Esophagus muscularis mucosa (tissue), 4 donors: ENCODE measurements around the gene G3BP2. TPM values are rescaled to one million over a fixed set of nuclear protein-coding genes. Genes with fewer than 3 reads are reported as not detected.

Experiments used
- DNase-seq: peaks from one replicate; pipeline ENCODE4 v3.0.0-alpha.2; 2017; ENCODE audit errors: extremely low spot score
- H3K27ac ChIP-seq, 4 donors: fragments of 200-600 bp; sonication (generic); replicated peaks in 1 of 4; 1 replicate in 3 of 4; 2 replicates in 1 of 4; pipeline ENCODE4 v1.5.1; 2016 to 2019; ENCODE audit warnings: mild to moderate bottlenecking in 1 of 4
- H3K27me3 ChIP-seq, 4 donors: fragments of 200-600 bp; sonication (generic); one replicate each; pipeline versions ENCODE4 v1.5.1 to v1.6.0; 2016 to 2019
- H3K36me3 ChIP-seq, 4 donors: fragments of 200-600 bp; sonication (generic); one replicate each; pipeline ENCODE4 v1.5.1; 2016 to 2019
- H3K4me1 ChIP-seq, 4 donors: fragments of 200-600 bp; sonication (generic); one replicate each; pipeline ENCODE4 v1.5.1; 2016 to 2019
- H3K4me3 ChIP-seq, 4 donors: fragments of 200-600 bp; sonication (generic); 1 replicate in 2 of 4; 2 replicates in 2 of 4; pipeline ENCODE4 v1.5.1; 2016 to 2019; ENCODE audit warnings: mild to moderate bottlenecking in 4 of 4, moderate library complexity in 1 of 4
- H3K9me3 ChIP-seq, 4 donors: fragments of 200-600 bp; sonication (generic); 1 replicate in 3 of 4; 2 replicates in 1 of 4; pipeline ENCODE4 v1.5.1; 2016 to 2019
- EP300 ChIP-seq: sonication (generic); formaldehyde crosslinking; IDR thresholded peaks from one replicate; pipeline ENCODE4 v1.6.1; 2017; ENCODE audit warnings: antibody characterized with exemption
- POLR2A ChIP-seq: fragments of 450-650 bp; IDR thresholded peaks from one replicate; pipeline ENCODE4 v1.6.1; 2017; ENCODE audit warnings: antibody characterized with exemption, moderate library complexity, mild to moderate bottlenecking, low read depth
- POLR2AphosphoS5 ChIP-seq, 2 donors: sonication (generic); formaldehyde crosslinking; IDR thresholded peaks; one replicate each; pipeline ENCODE4 v1.6.1; 2017; ENCODE audit warnings: antibody characterized with exemption in 2 of 2
- WGBS: methylation state at CpG from one replicate; pipeline ENCODE4 v1.1.5; 2018; 5-methylcytosine and 5-hydroxymethylcytosine counted together
- intact Hi-C: fragments of 100-400 bp; cut with DNase I; formaldehyde crosslinking; loops from one replicate; pipeline ENCODE4 v1.15.1; 2023
- total RNA-seq, 4 donors: library from RNA; depleted of rRNA; stranded (reverse); fragments of >200 nt; gene quantifications; one replicate each; pipeline versions ENCODE4 v1.1.0 to v1.2.1, GENCODE V29; 2016
- TF ChIP-seq, protein P1 (sequence below), 3 experiments: fragments of 200-600 bp in 2 of 3; fragments of 450-650 bp in 1 of 3; sonication (generic) in 2 of 3; IDR thresholded peaks; one replicate each; pipeline ENCODE4 v1.5.1; 2017 to 2019; ENCODE audit warnings: antibody characterized with exemption in 3 of 3, mild to moderate bottlenecking in 2 of 3, moderate library complexity in 1 of 3

Gene G3BP2
- total RNA-seq, 4 donors from 2014 or later, result 94.6 to 127 (median 109) TPM

DNA sequence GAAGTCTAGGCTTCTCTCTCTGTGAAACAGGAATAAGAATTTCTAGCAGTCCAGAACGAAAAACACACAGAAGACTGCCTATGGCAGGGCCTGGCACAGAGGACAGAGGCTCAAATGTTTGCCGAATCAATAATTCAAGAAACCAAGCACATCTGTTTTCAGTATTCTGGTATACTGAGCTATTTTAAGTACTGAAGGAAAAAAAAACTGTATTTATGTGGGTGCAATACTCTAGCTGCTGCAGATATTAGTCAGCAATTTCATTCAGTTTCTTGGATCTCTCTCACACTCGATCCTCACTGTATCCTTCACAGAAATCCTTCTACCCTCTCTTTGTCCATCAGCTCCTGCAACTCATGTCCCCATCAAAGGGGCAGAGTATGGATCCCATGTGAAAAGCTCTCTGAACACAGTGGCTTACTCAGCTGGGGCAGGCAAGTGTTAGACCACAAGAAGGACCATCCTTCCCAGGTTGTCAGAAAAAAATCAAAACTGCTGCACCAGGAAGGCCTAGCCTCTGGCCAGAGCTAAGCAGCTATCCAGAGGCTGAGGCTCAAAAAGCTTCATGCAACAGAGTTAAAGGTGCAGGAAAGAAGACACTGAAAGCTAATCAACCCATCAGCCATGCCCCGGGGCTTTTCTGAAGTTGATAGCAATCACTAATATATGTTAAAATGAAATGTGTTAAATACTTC is 42.0 kb upstream of the G3BP2 start:
- TF ChIP-seq, protein P1, sequence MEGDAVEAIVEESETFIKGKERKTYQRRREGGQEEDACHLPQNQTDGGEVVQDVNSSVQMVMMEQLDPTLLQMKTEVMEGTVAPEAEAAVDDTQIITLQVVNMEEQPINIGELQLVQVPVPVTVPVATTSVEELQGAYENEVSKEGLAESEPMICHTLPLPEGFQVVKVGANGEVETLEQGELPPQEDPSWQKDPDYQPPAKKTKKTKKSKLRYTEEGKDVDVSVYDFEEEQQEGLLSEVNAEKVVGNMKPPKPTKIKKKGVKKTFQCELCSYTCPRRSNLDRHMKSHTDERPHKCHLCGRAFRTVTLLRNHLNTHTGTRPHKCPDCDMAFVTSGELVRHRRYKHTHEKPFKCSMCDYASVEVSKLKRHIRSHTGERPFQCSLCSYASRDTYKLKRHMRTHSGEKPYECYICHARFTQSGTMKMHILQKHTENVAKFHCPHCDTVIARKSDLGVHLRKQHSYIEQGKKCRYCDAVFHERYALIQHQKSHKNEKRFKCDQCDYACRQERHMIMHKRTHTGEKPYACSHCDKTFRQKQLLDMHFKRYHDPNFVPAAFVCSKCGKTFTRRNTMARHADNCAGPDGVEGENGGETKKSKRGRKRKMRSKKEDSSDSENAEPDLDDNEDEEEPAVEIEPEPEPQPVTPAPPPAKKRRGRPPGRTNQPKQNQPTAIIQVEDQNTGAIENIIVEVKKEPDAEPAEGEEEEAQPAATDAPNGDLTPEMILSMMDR (IDR thresholded peaks at IDR 0.05), result no peak
- TF ChIP-seq POLR2AphosphoS5 (IDR thresholded peaks at IDR 0.05), result no peak
- no peak for TF ChIP-seq EP300
- TF ChIP-seq POLR2A, result no peak
- intact Hi-C loops, result no loop called here
- H3K27me3 ChIP-seq, result no peaks in the 10 kb centered on the region
- WGBS, result 31% methylated on average over 4 of the region's 4 CpGs
- no peaks in the 10 kb centered on the region for H3K9me3 ChIP-seq
- H3K4me1 ChIP-seq, result peaks cover 13 to 21% (median 18%) of the 10 kb centered on the region in 4 donors
- no peak for DNase-seq
- H3K4me3 ChIP-seq, result no peak overlapping the region
- peak overlapping the region; percentile 9 to 47 (median 40) for H3K27ac ChIP-seq
- peaks cover 0 to 3% (median 0%) of the 10 kb centered on the region in 4 donors for H3K36me3 ChIP-seq

DNA sequence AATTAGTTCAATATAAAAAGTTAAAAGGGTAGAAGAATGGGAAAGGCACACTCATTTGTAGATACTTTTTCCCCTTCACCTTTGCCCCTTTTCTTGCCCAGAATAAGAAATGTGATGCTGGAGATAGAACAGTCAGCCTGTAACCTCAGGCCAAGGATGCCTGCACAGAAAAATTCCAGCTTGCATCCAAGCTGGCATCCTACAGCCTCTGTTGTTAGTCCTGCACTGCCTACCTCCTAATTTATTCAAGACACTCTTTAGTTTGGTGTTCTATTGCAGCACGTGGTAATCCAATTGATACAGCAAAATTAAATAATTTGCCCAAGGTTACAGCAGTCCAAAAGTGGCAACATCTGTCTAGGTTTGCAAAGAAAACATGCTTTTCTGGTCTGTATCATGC is 41.5 kb upstream of the G3BP2 start:
- H3K27me3 ChIP-seq, result no peaks in the 10 kb centered on the region
- no peak for DNase-seq
- H3K36me3 ChIP-seq, result peaks cover 0 to 3% (median 0%) of the 10 kb centered on the region in 4 donors
- TF ChIP-seq POLR2AphosphoS5 (IDR thresholded peaks at IDR 0.05) (no peak), POLR2A (no peak), EP300 (no peak)
- TF ChIP-seq, protein P1 (IDR thresholded peaks at IDR 0.05), result no peak
- no peak overlapping the region for H3K4me3 ChIP-seq
- H3K9me3 ChIP-seq, result no peaks in the 10 kb centered on the region
- peaks cover 13 to 21% (median 18%) of the 10 kb centered on the region in 4 donors for H3K4me1 ChIP-seq
- 35% methylated on average over 1 of the region's 1 CpG for WGBS
- peak overlapping the region; percentile 9 to 47 (median 40) for H3K27ac ChIP-seq
- intact Hi-C loops, result loop anchor here (5.0 kb wide), 1 partner anchor 37 kb away; no protein-coding TSS in a partner anchor

DNA sequence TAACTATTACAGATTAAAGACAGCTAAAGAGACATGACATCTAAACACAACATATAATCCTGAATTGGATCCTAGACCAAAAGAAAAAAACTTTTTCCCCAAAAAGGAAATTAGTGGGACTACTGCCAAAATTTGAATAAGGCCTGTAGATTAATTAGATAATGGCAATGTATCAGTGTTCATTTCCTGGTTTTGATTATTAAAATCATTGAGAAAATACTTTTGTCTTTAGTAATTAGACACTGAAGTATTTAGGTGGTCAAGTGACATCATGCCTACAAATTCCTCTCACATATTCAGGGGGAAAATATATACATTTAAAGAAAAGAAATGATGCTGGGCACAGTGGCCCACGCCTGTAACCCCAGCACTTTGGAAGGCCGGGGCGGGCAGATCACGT is 40.8 kb upstream of the G3BP2 start:
- intact Hi-C loops, result loop anchor here (5.0 kb wide), 1 partner anchor 37 kb away; no protein-coding TSS in a partner anchor
- peaks cover 0 to 3% (median 0%) of the 10 kb centered on the region in 4 donors for H3K36me3 ChIP-seq
- no peak for DNase-seq
- no peak for TF ChIP-seq EP300
- no peak for TF ChIP-seq POLR2AphosphoS5 (IDR thresholded peaks at IDR 0.05)
- TF ChIP-seq, protein P1 (IDR thresholded peaks at IDR 0.05), result no peak
- H3K27ac ChIP-seq, result peak overlapping the region in 2 of 4 donors; percentile 38 to 47
- no peaks in the 10 kb centered on the region for H3K9me3 ChIP-seq
- H3K27me3 ChIP-seq, result no peaks in the 10 kb centered on the region
- WGBS, result 97% methylated on average over 4 of the region's 4 CpGs
- peaks cover 13 to 21% (median 18%) of the 10 kb centered on the region in 4 donors for H3K4me1 ChIP-seq
- no peak overlapping the region for H3K4me3 ChIP-seq

DNA sequence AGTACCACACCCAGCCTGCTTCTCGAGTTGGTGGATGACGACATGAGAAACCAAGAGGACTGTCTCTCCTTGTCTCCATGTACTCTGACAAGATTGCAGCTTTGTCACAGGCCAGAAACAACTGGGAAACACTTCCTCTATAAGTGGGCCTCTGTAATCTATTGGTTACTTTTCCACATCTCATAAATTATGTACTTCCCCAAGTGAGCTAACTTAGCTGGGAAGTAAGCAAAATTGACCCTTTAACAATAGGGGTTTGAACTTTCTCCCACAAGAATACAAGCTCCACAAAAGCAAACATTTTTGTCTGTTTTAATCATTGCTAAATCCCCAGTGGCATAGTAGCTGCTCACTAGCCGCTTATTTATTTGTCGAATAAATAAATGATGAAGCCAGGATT is 37.0 kb upstream of the G3BP2 start:
- no peak for DNase-seq
- 79% methylated on average over 4 of the region's 4 CpGs for WGBS
- no peaks in the 10 kb centered on the region for H3K36me3 ChIP-seq
- H3K27me3 ChIP-seq, result no peaks in the 10 kb centered on the region
- H3K9me3 ChIP-seq, result no peaks in the 10 kb centered on the region
- TF ChIP-seq EP300 (no peak), POLR2A (no peak), POLR2AphosphoS5 (IDR thresholded peaks at IDR 0.05) (no peak)
- TF ChIP-seq, protein P1 (IDR thresholded peaks at IDR 0.05), result no peak
- H3K27ac ChIP-seq, result no peak overlapping the region
- H3K4me3 ChIP-seq, result no peak overlapping the region
- peaks cover 10 to 14% (median 12%) of the 10 kb centered on the region in 4 donors for H3K4me1 ChIP-seq
- intact Hi-C loops, result loop anchor here (5.0 kb wide), 1 partner anchor 33 kb away; no protein-coding TSS in a partner anchor
